Kidney epithelial cell (primary cell): Measurements from ENCODE around the gene LCP2. TPM values are rescaled to one million over a fixed set of nuclear protein-coding genes. Genes with fewer than 3 reads are reported as not detected.

ENCODE experiments used
- DNase-seq: peaks from one replicate; pipeline ENCODE4 v3.0.0-alpha.2; 2010; ENCODE audit warnings: low read depth
- H3K27me3 ChIP-seq: 2 replicates; pipeline ENCODE4 v1.6.0; 2011; ENCODE audit warnings: low read length; ENCODE audit not compliant: control insufficient read depth, insufficient read depth
- H3K36me3 ChIP-seq: 2 replicates; pipeline ENCODE4 v1.5.1; 2011; ENCODE audit warnings: low read length; ENCODE audit not compliant: control insufficient read depth, insufficient read depth
- H3K4me3 ChIP-seq: 2 replicates; pipeline ENCODE4 v1.5.1; 2011; ENCODE audit warnings: low read depth, mild to moderate bottlenecking, control low read depth, low read length
- CTCF ChIP-seq: IDR thresholded peaks from 2 replicates; pipeline ENCODE4 v1.5.1; 2011; ENCODE audit warnings: mild to moderate bottlenecking, moderate library complexity, low read length, control low read depth, inconsistent platforms; ENCODE audit not compliant: insufficient read depth, poor library complexity, severe bottlenecking
- total RNA-seq: library from RNA; depleted of rRNA; stranded (reverse); fragments of >200 nt; gene quantifications from 2 replicates; pipeline ENCODE4 v1.2.3, GENCODE V29; 2015

The LCP2 gene
- total RNA-seq, 1 donor from 2014 or later = 0.13 TPM

- DNase-seq = no peak
These were observed 30.3 kb upstream of the LCP2 start for GRCh38 chr5:170327829-170328228.

GRCh38 chr5:170327168-170327567, 29.6 kb upstream of the LCP2 start:
- Histone ChIP-seq H3K27me3 (no peaks in the 10 kb centered on the region), H3K4me3 (no peak overlapping the region), H3K36me3 (no peaks in the 10 kb centered on the region)
- TF ChIP-seq CTCF = no peak
- no peak for DNase-seq

More at GRCh38 chr5:170327829-170328228, 30.3 kb upstream of the LCP2 start:
- Histone ChIP-seq H3K27me3 (no peaks in the 10 kb centered on the region), H3K36me3 (no peaks in the 10 kb centered on the region), H3K4me3 (no peak overlapping the region)
- no peak for TF ChIP-seq CTCF

GRCh38 chr5:170319301-170319700, 21.7 kb upstream of the LCP2 start:
- no peaks in the 10 kb centered on the region for H3K36me3 ChIP-seq
- TF ChIP-seq CTCF = no peak
- DNase-seq = no peak
- H3K4me3 ChIP-seq = no peak overlapping the region
- H3K27me3 ChIP-seq = no peaks in the 10 kb centered on the region

- H3K4me3 ChIP-seq = no peak overlapping the region
- H3K36me3 ChIP-seq = no peaks in the 10 kb centered on the region
- no peak for DNase-seq
- H3K27me3 ChIP-seq = no peaks in the 10 kb centered on the region
- no peak for TF ChIP-seq CTCF
These were observed 19.9 kb upstream of the LCP2 start for GRCh38 chr5:170317499-170317898.

GRCh38 chr5:170316937-170317336, 19.4 kb upstream of the LCP2 start:
- no peak for TF ChIP-seq CTCF
- Histone ChIP-seq H3K36me3 (no peaks in the 10 kb centered on the region), H3K4me3 (no peak overlapping the region), H3K27me3 (no peaks in the 10 kb centered on the region)
- no peak for DNase-seq

GRCh38 chr5:170315154-170315553, 17.6 kb upstream of the LCP2 start:
- TF ChIP-seq CTCF = no peak
- Histone ChIP-seq H3K4me3 (no peak overlapping the region), H3K36me3 (no peaks in the 10 kb centered on the region), H3K27me3 (no peaks in the 10 kb centered on the region)
- no peak for DNase-seq
